Heart right ventricle (tissue), 16 donors: Measurements from ENCODE around the gene CDCP1. TPM values are rescaled to one million over a fixed set of nuclear protein-coding genes. Genes with fewer than 3 reads are reported as not detected.

Experiments used
- ATAC-seq, 8 donors: fragments of 200-7000 bp; cut with Tn5 transposase; one replicate each; pipeline ENCODE4 v1.9.1; 2020; ENCODE audit warnings: mild to moderate bottlenecking in 8 of 8, moderate library complexity in 8 of 8, moderate number of reproducible peaks in 1 of 8
- DNase-seq, 2 donors: peaks; one replicate each; pipeline ENCODE4 v3.0.0-alpha.2; 2020
- H3K27ac ChIP-seq, 10 donors: fragments of 200-600 bp; sonication (generic) in 2 of 10; one replicate each; pipeline versions ENCODE4 v1.5.0 to v1.8.0; 2020 to 2022; ENCODE audit warnings: mild to moderate bottlenecking in 3 of 10
- H3K27me3 ChIP-seq, 7 donors: fragments of 200-600 bp; one replicate each; pipeline ENCODE4 v1.8.0; 2021 to 2022; ENCODE audit warnings: mild to moderate bottlenecking in 2 of 7
- H3K36me3 ChIP-seq, 9 donors: fragments of 200-600 bp; sonication (generic) in 1 of 9; one replicate each; pipeline versions ENCODE4 v1.5.0 to v1.8.0; 2020 to 2022; ENCODE audit warnings: mild to moderate bottlenecking in 2 of 9
- H3K4me1 ChIP-seq, 9 donors: fragments of 200-600 bp; sonication (generic) in 1 of 9; one replicate each; pipeline versions ENCODE4 v1.5.0 to v1.8.0; 2020 to 2022; ENCODE audit warnings: mild to moderate bottlenecking in 4 of 9
- H3K4me3 ChIP-seq, 10 donors: fragments of 200-600 bp; sonication (generic) in 2 of 10; one replicate each; pipeline versions ENCODE4 v1.5.0 to v1.8.0; 2020 to 2022; ENCODE audit warnings: mild to moderate bottlenecking in 7 of 10, moderate library complexity in 2 of 10
- H3K9me3 ChIP-seq, 11 donors: fragments of 200-600 bp in 10 of 11; sonication (generic) in 2 of 11; one replicate each; pipeline versions ENCODE4 v1.5.0 to v1.8.0; 2013 to 2022; ENCODE audit warnings: mild to moderate bottlenecking in 2 of 11, control low read depth in 1 of 11, moderate library complexity in 1 of 11
- CTCF ChIP-seq, 9 donors: fragments of 200-600 bp; sonication (generic) in 2 of 9; IDR thresholded peaks; one replicate each; pipeline versions ENCODE4 v1.5.0 to v1.8.0; 2021 to 2022; ENCODE audit warnings: antibody characterized with exemption in 9 of 9, mild to moderate bottlenecking in 5 of 9, moderate library complexity in 1 of 9
- WGBS, 2 donors: extraction: QIAGEN DNeasy Blood & Tissue Kit; methylation state at CpG; one replicate each; pipeline ENCODE4 v1.1.7; 2013; ENCODE audit warnings: inconsistent platforms in 1 of 2; 5-methylcytosine and 5-hydroxymethylcytosine counted together
- intact Hi-C, 10 donors: fragments of 100-400 bp; cut with DNase I; formaldehyde crosslinking; loops; one replicate each; pipeline versions ENCODE4 v1.11.1 to v1.14.2; 2022
- polyA plus RNA-seq, 2 donors: library from polyadenylated mRNA; stranded (reverse); fragments of 200-250 nt; gene quantifications; one replicate each; pipeline ENCODE4 v1.2.3, GENCODE V29; 2013
- total RNA-seq, 10 donors: library from RNA; stranded (reverse); fragmentation: NEBNext Ultra II Directional in 3 of 10; extraction: Animal tissue kit (Norgen Biotek cat#: 25700) in 3 of 10; gene quantifications; one replicate each; pipeline versions ENCODE4 v1.2.1 to v1.2.4, GENCODE V29; 2021 to 2023
- donor health status: Arrhythmogenic right ventricular cardiomyopathy.
- donor health status: ischemic (EF 13 %, LVEDD 7.1; RV severe dilation, severe dysfunction).
- donor health status: healthy with polysubstance abuse.
- donor health status: DM: no; HTN: yes; CAD: no.
- donor health status: DM: no; HTN: no; CAD: no.
- donor health status: ischemic (EF 25% LVEDD 6.9; RV normal size, moderate dysfunction).
- donor health status: ischemic (EF 25% LVEDD 5.7; RV mildly dilated, moderate dysfunction).
- donor health status: healthy.
- donor health status: DM: yes; HTN: yes; CAD: no.
- donor health status: Ischemic cardiomyopathy.
- donor health status: ischemic (EF 35%, LVEDD 5.7; RV mildly dilated, moderate dysfunction).
- donor health status: nonischemic (EF 11% LVEDD 7.7; RV severe dilation, severe dysfunction).
- donor health status: DM: yes; HTN: yes; CAD: no.
- donor health status: PGD.
- donor health status: ischemic (EF 29% LVEDD 5.4; RV normal size, mild dysfunction).
- donor health status: nonischemic (EF 23%, LVEDD 6.1; RV moderate dilation, normal function).

CDCP1 gene
- total and polyA plus RNA-seq, 12 donors = 0.15 to 2.8 (median 0.27) TPM

- Histone ChIP-seq H3K4me3 (no peak overlapping the region), H3K36me3 (peaks cover 0 to 4% (median 0%) of the 10 kb centered on the region in 9 donors), H3K27me3 (peaks cover 0 to 6% (median 0%) of the 10 kb centered on the region in 7 donors), H3K27ac (no peak overlapping the region), H3K9me3 (no peaks in the 10 kb centered on the region), H3K4me1 (peaks cover 0 to 16% (median 0%) of the 10 kb centered on the region in 9 donors)
- intact Hi-C loops = no loop called here
- 40 to 51% methylated on average over 6 of the region's 6 CpGs for WGBS, 2 donors
- DNase-seq (no peak), ATAC-seq (no peak)
- TF ChIP-seq CTCF (IDR thresholded peaks at IDR 0.05) = no peak
These were observed 48.8 kb downstream of the CDCP1 start for GRCh38 chr3:45097296-45097883.

GRCh38 chr3:45095916-45096526 is 50.2 kb downstream of the CDCP1 start:
- Histone ChIP-seq H3K4me3 (no peak overlapping the region), H3K9me3 (peaks cover 0 to 1% (median 0%) of the 10 kb centered on the region in 11 donors), H3K27me3 (peaks cover 0 to 6% (median 0%) of the 10 kb centered on the region in 7 donors), H3K27ac (no peak overlapping the region), H3K4me1 (peaks cover 0 to 12% (median 0%) of the 10 kb centered on the region in 9 donors), H3K36me3 (peaks cover 0 to 4% (median 0%) of the 10 kb centered on the region in 9 donors)
- WGBS, 2 donors = 81 to 83% methylated on average over 7 of the region's 7 CpGs
- intact Hi-C loops = no loop called here
- no peak for TF ChIP-seq CTCF (IDR thresholded peaks at IDR 0.05)
- ATAC-seq (no peak), DNase-seq (peak in 1 of 2 donors; percentile 24)

GRCh38 chr3:45093176-45093575 is 53.0 kb downstream of the CDCP1 start:
- intact Hi-C loops = no loop called here
- DNase-seq (no peak), ATAC-seq (peak in 1 of 8 donors; percentile 34)
- Histone ChIP-seq H3K27ac (no peak overlapping the region), H3K36me3 (peaks cover 0 to 4% (median 0%) of the 10 kb centered on the region in 9 donors), H3K9me3 (peaks cover 0 to 5% (median 0%) of the 10 kb centered on the region in 11 donors), H3K4me3 (no peak overlapping the region), H3K4me1 (peaks cover 0 to 12% (median 0%) of the 10 kb centered on the region in 9 donors), H3K27me3 (peaks cover 0 to 6% (median 0%) of the 10 kb centered on the region in 7 donors)
- WGBS, 2 donors = 81 to 88% methylated on average over 8 of the region's 8 CpGs
- TF ChIP-seq CTCF (IDR thresholded peaks at IDR 0.05) = no peak

- 32 to 46% methylated on average over 12 of the region's 12 CpGs for WGBS, 2 donors
- peaks cover 0 to 5% (median 0%) of the 10 kb centered on the region in 11 donors for H3K9me3 ChIP-seq
- H3K36me3 ChIP-seq = peaks cover 0 to 4% (median 0%) of the 10 kb centered on the region in 9 donors
- H3K27me3 ChIP-seq = peaks cover 0 to 6% (median 0%) of the 10 kb centered on the region in 7 donors
- DNase-seq (no peak), ATAC-seq (no peak)
- intact Hi-C loops = no loop called here
- no peak for TF ChIP-seq CTCF (IDR thresholded peaks at IDR 0.05)
- H3K4me3 ChIP-seq = no peak overlapping the region
- no peak overlapping the region for H3K27ac ChIP-seq
- H3K4me1 ChIP-seq = peaks cover 0 to 12% (median 0%) of the 10 kb centered on the region in 9 donors
These were observed 53.8 kb downstream of the CDCP1 start for GRCh38 chr3:45092132-45093031.
